KG1 (cell line): Measurements from ENCODE around the gene GMDS.

Experiments
- DNase-seq: peaks from one replicate; lab custom pipeline; 2025; lab: John Stamatoyannopoulos, UW

GMDS gene

DNA sequence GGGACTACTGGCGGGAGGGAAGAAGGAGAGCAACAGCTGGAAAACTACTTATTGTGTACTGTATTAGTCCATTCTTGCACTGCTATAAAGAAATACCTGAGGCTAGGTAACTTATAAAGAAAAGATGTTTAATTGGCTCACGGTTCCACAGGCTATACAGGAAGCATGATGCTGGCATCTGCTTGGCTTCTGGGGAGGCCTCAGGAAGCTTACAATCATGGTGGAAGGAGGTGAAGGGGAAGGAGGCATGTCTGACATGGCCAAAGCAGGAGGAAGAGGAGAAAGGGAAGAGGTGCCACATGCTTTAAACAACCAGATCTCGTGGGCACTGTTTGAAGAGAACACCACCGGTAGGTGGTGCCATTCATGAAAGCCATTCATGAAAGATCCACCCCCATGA lies 67.3 kb downstream of the GMDS start:
- no peak for DNase-seq

DNA sequence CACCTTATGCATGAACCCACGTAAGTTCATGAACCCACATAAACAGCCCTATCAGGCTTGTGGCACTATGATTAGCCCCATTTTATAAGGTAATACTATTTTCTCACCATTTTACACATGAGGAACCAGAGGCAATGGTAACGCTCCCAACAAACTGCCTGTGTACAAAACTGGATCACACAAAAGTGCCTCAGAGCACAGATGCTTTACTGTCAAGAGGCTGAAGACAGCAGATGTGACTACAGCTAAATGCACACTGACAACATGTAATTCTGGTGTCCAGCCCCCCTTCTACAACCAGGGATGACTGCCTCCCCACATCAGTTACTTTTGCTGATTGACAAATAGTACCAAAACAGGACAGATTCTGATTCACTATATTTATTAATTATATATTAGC lies 69.6 kb downstream of the GMDS start:
- DNase-seq, result no peak

DNA sequence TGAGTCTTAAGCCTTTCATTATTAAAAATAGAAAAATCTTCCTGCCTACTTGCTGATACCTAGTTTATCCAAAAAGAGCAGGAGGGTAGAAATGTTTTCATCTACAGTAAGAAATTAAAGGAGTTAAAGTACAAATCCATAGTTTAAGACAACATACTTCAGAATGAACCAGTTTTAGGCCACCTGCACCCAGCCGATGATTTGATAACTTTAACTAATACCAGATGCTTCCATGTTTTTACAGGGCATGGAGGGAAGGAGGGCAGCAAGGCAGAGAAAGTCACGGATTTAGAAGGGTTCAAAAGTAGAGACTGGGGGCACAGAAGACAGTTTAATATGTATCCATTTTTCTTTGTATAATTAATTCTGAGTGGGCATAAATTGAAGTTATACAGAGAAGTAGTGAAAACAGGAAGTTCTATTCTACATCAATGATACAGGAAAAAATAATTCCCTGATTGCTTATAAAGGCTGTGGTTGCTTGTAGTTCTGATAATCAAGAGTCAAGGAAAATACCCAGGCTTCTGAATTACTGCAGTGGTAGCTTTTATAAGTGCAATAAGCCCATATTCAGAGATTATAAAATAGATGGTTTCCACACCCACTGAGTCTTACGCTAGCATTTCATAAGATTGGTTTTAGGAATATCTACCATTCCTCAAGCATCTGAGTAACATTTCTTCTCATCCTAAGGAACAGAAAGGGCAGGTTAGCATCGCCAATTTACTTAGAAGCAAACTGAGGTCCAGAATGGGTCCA lies 72.0 kb downstream of the GMDS start:
- no peak for DNase-seq

DNA sequence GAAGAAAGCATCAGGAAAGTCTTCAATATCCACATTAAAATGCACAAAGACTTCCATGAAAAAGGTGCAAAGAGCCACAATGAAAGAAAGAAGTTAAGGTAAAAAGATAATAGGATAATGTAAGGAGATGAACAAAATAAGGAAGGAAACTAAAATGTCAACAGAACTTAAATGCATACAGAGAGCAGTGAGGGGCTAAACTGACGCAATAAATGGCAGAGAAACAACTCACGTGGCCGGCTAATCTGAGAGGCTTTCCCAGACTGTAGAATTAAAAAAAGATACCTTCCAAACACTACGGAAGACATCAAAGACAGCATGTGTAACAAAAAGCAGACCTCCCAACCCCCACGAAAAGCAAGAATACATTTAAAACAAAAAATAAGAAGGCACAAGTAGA lies 73.7 kb downstream of the GMDS start:
- DNase-seq, result no peak

DNA sequence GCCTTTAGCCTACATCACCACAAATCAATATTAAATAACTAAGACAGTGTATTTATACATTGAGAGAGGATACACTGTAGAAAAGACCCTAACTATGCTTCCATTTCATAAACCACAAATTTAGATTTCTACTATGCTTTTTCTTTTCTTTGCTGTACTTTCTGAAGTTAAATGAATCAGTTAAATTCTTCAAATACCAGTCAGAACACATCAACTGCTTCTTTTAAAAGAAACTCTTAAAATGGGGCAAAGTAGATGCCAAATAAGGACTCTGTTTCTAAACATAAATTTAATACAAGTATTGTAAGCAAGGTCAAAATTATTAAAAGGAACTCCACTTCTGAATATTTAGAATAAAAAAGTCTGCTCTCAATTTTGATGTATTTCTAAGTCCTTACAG lies 76.9 kb downstream of the GMDS start:
- DNase-seq, result no peak

DNA sequence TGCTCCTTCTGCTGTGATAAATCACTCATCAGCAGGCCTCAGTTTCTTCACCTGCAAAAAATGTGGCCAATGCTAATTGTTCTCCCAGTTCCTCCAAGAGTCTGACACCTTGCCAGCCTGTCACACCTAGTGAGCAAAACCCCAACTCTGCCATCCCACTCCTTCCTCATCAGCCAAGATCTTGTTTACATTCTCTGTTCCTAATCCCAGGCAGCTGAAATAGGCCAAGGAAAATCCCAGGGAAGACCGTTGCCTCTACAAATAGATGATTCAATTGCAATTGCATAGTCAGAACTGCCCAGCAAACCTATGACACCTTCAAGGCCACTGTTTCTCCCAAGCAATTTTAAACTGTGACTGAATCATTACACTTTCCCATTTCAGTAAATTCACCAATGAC lies 78.7 kb downstream of the GMDS start:
- no peak for DNase-seq

DNA sequence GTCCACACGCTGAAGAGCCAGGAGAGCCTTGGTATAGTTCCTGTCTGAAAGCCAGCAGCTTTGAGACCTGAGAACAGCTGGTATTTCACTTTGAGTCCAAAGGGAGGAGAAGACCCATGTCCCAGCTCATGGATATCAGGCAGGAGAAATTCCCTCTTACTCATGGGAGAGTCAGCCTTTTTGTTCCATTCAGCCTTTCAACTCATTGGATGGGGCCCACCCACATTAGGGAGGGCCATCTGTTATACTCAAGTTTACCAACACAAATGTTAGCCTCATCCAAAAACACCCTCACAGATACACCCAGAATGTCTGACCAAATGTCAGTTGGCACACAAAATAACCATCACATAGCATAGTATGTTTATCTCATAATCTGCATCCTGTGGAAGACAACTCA lies 80.1 kb downstream of the GMDS start:
- DNase-seq, result no peak

DNA sequence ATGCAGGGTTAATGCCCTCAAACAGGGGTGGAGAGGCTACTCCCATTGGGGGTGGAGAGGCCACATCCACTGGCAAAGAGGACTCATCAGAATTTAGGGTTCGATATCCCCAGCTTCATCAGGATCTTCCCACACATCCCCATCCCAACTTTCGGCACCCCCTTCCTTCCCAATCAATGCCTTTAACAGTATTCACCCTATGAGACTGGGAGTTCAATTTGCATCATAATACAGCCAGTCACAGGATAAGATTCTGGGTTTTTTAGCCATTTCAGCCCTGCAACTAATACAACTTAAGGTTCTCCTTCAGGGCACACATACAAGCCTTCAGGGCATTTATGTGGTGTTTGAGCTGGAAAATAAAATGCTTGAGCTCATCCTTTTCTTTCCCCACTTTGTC lies 80.9 kb downstream of the GMDS start:
- DNase-seq, result no peak

GRCh38 chr6:2162079-2162445 lies 83.3 kb downstream of the GMDS start:
- no peak for DNase-seq

GRCh38 chr6:2158596-2159271 lies 86.7 kb downstream of the GMDS start:
- DNase-seq, result no peak

GRCh38 chr6:2157441-2158127 lies 87.8 kb downstream of the GMDS start:
- no peak for DNase-seq

DNA sequence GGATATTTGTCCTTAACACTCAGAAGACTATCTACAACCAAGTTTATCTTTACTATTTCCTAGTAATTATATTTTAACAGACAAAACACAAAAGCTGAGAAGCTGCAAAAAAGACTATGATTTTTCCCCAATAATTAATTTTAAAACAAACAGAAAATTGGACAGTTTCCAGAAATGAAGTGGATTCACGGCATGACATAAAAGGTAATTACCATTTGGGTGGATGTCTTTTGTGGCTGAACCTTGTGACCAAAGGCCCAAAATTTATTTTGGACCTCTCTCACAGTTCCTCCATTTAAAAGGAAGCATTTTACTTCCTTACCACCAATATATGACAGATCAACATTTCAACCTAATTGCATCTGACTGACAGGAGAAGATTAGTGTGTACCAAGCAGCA lies 90.2 kb downstream of the GMDS start:
- no peak for DNase-seq

GRCh38 chr6:2149361-2150006 lies 95.9 kb downstream of the GMDS start:
- DNase-seq, result no peak

DNA sequence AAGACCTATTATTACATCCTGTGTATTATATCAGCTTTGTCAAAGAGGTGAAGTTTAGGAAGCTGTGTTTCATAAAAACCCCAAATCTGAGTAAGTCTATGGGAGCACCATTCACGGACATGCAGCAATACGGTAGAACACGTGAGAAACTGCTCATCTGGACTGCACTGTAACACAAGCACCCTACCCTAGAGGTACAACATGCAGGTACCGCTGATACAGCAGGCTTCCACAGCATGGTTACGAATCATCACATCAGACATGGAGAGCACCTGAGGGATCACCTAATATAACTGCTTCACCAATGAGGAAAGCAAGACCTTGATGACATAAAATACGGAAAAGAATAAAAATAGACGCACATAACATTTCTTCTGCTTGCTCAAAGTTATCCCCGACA lies 96.7 kb downstream of the GMDS start:
- DNase-seq, result no peak

- DNase-seq, result no peak
Measured at GRCh38 chr6:2147766-2148448, 97.5 kb downstream of the GMDS start.

- DNase-seq, result no peak
Measured at GRCh38 chr6:2147261-2147660, 98.1 kb downstream of the GMDS start.

DNA sequence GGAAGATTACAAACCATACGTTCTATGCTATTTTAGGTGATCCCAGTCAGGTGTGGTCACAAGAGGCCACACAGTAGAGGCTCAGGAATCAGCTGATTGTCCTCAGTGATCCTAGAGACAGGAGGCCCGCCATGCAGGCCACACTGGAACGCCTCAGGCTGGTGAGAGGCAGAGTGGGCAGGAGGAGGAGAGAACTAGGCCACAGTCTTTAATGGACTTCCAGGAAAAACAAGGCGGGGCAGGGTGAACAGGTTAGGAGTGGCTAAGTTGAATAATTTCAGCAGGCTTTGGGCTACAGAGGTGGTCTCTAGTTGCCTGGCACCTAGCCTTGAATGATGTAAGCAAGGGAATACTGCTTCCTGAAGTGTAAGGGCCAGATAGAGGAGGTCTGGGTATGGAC lies 101.2 kb downstream of the GMDS start:
- no peak for DNase-seq

DNA sequence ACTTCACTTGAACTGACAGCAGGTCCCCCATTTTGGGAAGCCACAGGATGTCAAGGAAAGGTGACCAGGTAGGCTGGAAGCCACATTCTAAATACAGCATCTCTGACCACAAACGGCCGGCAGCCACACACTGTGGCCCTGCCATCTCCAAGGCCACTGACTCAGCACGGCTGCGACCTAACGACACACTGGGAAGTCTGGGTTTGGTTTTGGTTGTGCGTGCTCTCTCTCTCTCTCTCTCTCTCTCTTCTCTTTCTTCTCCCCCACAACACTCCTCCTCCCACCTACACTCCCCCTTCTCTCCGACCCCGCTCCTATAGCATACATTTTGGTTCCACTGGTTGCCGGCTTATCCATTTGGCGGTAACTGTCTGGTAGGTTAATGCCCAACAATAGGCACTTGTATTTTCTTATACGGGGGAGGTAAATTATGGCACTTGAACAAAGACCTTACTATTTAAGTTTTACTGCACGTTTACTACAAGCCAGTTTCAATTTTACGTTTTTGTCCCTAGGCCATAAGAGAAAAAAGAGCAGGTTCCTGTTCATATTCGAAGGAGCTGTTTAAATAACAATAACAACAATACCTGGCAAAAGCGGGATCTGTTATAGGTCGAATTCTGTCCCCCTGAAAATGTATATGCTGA lies 103.6 kb downstream of the GMDS start:
- DNase-seq, result no peak

DNA sequence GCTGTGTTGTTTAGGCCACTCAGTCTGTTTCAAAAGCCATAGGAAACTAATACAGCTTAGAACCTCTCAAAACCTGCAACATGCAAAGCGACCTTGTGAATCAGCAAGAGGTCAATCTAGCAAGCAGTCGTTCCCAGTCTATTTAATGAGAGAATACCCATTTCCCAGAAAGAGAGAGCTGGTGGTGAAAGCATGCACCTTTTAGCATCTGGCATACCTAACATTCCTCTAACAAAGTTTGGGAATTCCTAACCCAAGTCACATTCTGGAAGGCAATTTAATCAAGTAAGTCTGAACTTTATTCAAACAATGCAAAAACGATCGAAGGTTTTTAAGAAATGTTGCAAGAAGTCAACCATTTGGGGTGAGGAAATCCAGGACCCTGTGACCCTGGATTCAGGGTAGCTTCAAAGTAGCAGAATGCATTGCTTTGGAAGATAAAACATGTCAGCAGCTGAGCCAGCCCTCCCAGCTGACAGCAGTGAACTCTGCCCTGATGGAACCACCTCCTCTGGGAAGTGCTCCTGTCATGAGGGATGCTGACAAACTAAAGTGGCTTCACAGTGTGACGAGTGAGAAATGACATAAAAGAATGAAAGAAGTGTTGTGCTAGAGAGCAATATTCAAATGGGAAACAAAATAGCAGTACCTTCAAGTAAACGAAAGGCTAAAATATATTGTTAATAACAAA lies 104.8 kb downstream of the GMDS start:
- DNase-seq, result no peak

DNA sequence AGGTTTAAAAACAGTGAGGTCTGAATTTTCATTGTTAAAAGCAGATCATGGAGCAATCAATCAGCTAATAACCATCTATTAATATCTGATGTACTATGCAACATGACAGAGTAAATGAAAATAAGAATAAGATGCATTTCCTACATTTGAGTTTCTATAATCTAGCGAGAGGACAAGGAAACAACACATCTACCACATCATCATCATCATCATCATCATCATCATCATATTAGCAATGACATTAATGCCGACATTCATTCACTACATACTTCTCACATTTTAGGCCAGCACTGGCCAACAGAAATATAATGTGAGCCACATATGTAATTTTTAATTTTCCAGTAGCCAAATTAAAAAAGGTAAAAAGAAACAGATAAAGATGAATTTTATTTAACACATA lies 110.0 kb downstream of the GMDS start:
- DNase-seq, result no peak

DNA sequence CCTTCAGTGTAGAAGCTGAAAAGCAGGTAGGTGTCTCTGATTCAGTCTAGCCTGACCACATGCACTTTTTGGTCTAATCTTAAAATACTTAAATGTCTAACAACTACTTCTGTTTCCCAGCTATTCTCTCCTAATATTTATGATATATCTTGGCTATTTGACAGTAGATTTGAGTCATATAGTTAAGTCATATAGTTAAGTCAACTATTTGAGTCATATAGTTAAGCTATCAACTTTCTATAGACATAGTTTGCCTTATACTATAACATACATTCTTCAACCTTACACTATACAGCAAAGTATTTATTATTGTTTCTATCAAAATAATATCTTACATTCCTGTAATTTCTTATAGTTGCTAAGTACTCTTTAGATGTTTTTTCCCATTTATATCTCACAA lies 110.9 kb downstream of the GMDS start:
- no peak for DNase-seq
